Spleen (tissue), 11 donors: Measurements from ENCODE around the gene SBK2. TPM values are rescaled to one million over a fixed set of nuclear protein-coding genes. Genes with fewer than 3 reads are reported as not detected.

Experiments
- DNase-seq: peaks from one replicate; pipeline ENCODE4 v3.0.0-alpha.2; 2020
- H3K27ac ChIP-seq, 8 donors: fragments of 200-600 bp; sonication (generic) in 7 of 8; 1 replicate in 4 of 8; 2 replicates in 4 of 8; pipeline versions ENCODE4 v1.5.0 to v1.8.0; 2016 to 2021; ENCODE audit warnings: inconsistent platforms in 4 of 8, mild to moderate bottlenecking in 4 of 8, moderate library complexity in 1 of 8
- H3K27me3 ChIP-seq, 7 donors: fragments of 200-600 bp; sonication (generic) in 6 of 7; replicated peaks in 1 of 7; 1 replicate in 4 of 7; 2 replicates in 3 of 7; pipeline versions ENCODE4 v1.5.0 to v1.8.0; 2016 to 2021; ENCODE audit warnings: inconsistent platforms in 3 of 7, mild to moderate bottlenecking in 1 of 7
- H3K36me3 ChIP-seq, 6 donors: fragments of 200-600 bp; sonication (generic) in 5 of 6; 1 replicate in 4 of 6; 2 replicates in 2 of 6; pipeline versions ENCODE4 v1.5.0 to v1.8.0; 2016 to 2021; ENCODE audit warnings: inconsistent platforms in 2 of 6
- H3K4me1 ChIP-seq, 6 donors: fragments of 200-600 bp; sonication (generic) in 5 of 6; 1 replicate in 3 of 6; 2 replicates in 3 of 6; pipeline versions ENCODE4 v1.5.0 to v1.8.0; 2016 to 2021; ENCODE audit warnings: inconsistent platforms in 3 of 6
- H3K4me3 ChIP-seq, 8 donors: fragments of 200-600 bp; sonication (generic) in 7 of 8; 1 replicate in 4 of 8; 2 replicates in 4 of 8; pipeline versions ENCODE4 v1.5.0 to v1.8.0; 2016 to 2021; ENCODE audit warnings: inconsistent platforms in 4 of 8, mild to moderate bottlenecking in 4 of 8, moderate library complexity in 2 of 8
- H3K9me3 ChIP-seq, 8 donors: fragments of 200-600 bp; sonication (generic) in 7 of 8; 1 replicate in 4 of 8; 2 replicates in 4 of 8; pipeline versions ENCODE4 v1.5.0 to v1.8.0; 2016 to 2021; ENCODE audit warnings: inconsistent platforms in 4 of 8
- CTCF ChIP-seq, 11 experiments: fragments of 200-600 bp in 7 of 11; fragments of 450-650 bp in 4 of 11; sonication (generic) in 4 of 11; IDR thresholded peaks in 8 of 11; conservative IDR thresholded peaks in 3 of 11; 1 replicate in 7 of 11; 2 replicates in 4 of 11; pipeline versions ENCODE4 v1.4.0 to v1.8.0; 2016 to 2021; ENCODE audit warnings: antibody characterized with exemption in 11 of 11, inconsistent platforms in 4 of 11, mild to moderate bottlenecking in 1 of 11
- POLR2A ChIP-seq, 3 donors: fragments of 450-650 bp; IDR thresholded peaks; one replicate each; pipeline ENCODE4 v1.5.1; 2017; ENCODE audit warnings: antibody characterized with exemption in 3 of 3, mild to moderate bottlenecking in 1 of 3
- POLR2AphosphoS5 ChIP-seq, 3 donors: sonication (generic); formaldehyde crosslinking; IDR thresholded peaks; one replicate each; pipeline ENCODE4 v1.5.1; 2017; ENCODE audit warnings: antibody characterized with exemption in 3 of 3
- WGBS, 5 donors: extraction: QIAGEN DNeasy Blood & Tissue Kit in 3 of 5; methylation state at CpG; one replicate each; pipeline versions ENCODE4 v1.1.5 to v1.1.7; 2013 to 2018; 5-methylcytosine and 5-hydroxymethylcytosine counted together
- intact Hi-C: fragments of 100-400 bp; cut with DNase I; formaldehyde crosslinking; loops from one replicate; pipeline ENCODE4 v1.15.0; 2023; ENCODE audit warnings: low total_unique reads
- polyA plus RNA-seq, 3 donors: library from polyadenylated mRNA; stranded (reverse); fragments of 200-250 nt; gene quantifications; one replicate each; pipeline ENCODE4 v1.2.1, GENCODE V29; 2013
- total RNA-seq, 7 donors: library from RNA; depleted of rRNA in 3 of 7; stranded (reverse); fragments of >200 nt in 3 of 7; fragmentation: NEBNext Ultra II Directional in 4 of 7; extraction: Animal tissue kit (Norgen Biotek cat#: 25700) in 4 of 7; gene quantifications; one replicate each; pipeline versions ENCODE4 v1.1.0 to v1.2.1, GENCODE V29; 2016 to 2021
- donor health status: healthy with polysubstance abuse.
- donor health status: DM: no; HTN: no; CAD: no; lungs with moderate emphysema.
- donor health status: DM: no; HTN: no; CAD: no.
- donor health status: Bipolar disorder and iron deficiency.
- donor health status: healthy.
- donor health status: DM: no; HTN: no; CAD: no.
- donor health status: DM: yes; HTN: yes; CAD: no.

The SBK2 gene
- total and polyA plus RNA-seq, 10 donors, result not detected

- Histone ChIP-seq H3K36me3 (no peaks in the 10 kb centered on the region), H3K4me1 (peaks cover 0 to 7% (median 0%) of the 10 kb centered on the region in 6 donors), H3K9me3 (no peaks in the 10 kb centered on the region), H3K4me3 (no peak overlapping the region), H3K27ac (no peak overlapping the region), H3K27me3 (peaks cover 0 to 70% (median 9%) of the 10 kb centered on the region in 7 donors)
- intact Hi-C loops, result no loop called here
- 66 to 77% (median 69%) methylated on average over 11 of the region's 11 CpGs for WGBS, 5 donors
- TF ChIP-seq POLR2AphosphoS5 (IDR thresholded peaks at IDR 0.05) (no peak), CTCF (IDR thresholded peaks at IDR 0.05 in 8 of 11, conservative IDR thresholded peaks at IDR 0.05 in 3 of 11) (no peak), POLR2A (IDR thresholded peaks at IDR 0.05) (no peak)
- DNase-seq, result no peak
These were observed 9.1 kb upstream of the SBK2 start for GRCh38 chr19:55546011-55546410.

GRCh38 chr19:55545443-55545842, 8.5 kb upstream of the SBK2 start, which contains the start of gene SBK3:
TSS of gene SBK3 (minus strand) at chr19:55545543. CDS start at chr19:55545543, 0 bp downstream.
- H3K36me3 ChIP-seq, result no peaks in the 10 kb centered on the region
- H3K27ac ChIP-seq, result no peak within 1 kb of the TSS
- intact Hi-C loops, result no loop called here
- H3K9me3 ChIP-seq, result no peaks in the 10 kb centered on the region
- peaks cover 0 to 7% (median 0%) of the 10 kb centered on the region in 6 donors for H3K4me1 ChIP-seq
- H3K4me3 ChIP-seq, result no peak within 1 kb of the TSS
- no peak for DNase-seq
- peaks cover 0 to 73% (median 9%) of the 10 kb centered on the region in 7 donors for H3K27me3 ChIP-seq
- TF ChIP-seq POLR2A (IDR thresholded peaks at IDR 0.05) (no peak), CTCF (IDR thresholded peaks at IDR 0.05 in 8 of 11, conservative IDR thresholded peaks at IDR 0.05 in 3 of 11) (no peak), POLR2AphosphoS5 (IDR thresholded peaks at IDR 0.05) (no peak)
- WGBS, 5 donors, result 85 to 94% (median 89%) methylated on average over 10 of the region's 10 CpGs

GRCh38 chr19:55544776-55545439, 8.0 kb upstream of the SBK2 start:
- Histone ChIP-seq H3K27me3 (peaks cover 0 to 72% (median 9%) of the 10 kb centered on the region in 7 donors), H3K9me3 (no peaks in the 10 kb centered on the region), H3K4me1 (peaks cover 0 to 7% (median 0%) of the 10 kb centered on the region in 6 donors), H3K36me3 (no peaks in the 10 kb centered on the region), H3K27ac (no peak overlapping the region), H3K4me3 (no peak overlapping the region)
- intact Hi-C loops, result no loop called here
- no peak for DNase-seq
- no peak for TF ChIP-seq CTCF (IDR thresholded peaks at IDR 0.05 in 8 of 11, conservative IDR thresholded peaks at IDR 0.05 in 3 of 11)
- no peak for TF ChIP-seq POLR2A (IDR thresholded peaks at IDR 0.05)
- no peak for TF ChIP-seq POLR2AphosphoS5 (IDR thresholded peaks at IDR 0.05)
- WGBS, 5 donors, result 68 to 80% (median 71%) methylated on average over 7 to 23 of the region's 23 CpGs

GRCh38 chr19:55544014-55544413, 7.1 kb upstream of the SBK2 start:
- WGBS, 5 donors, result 80 to 89% (median 87%) methylated on average over 9 to 15 of the region's 15 CpGs
- intact Hi-C loops, result no loop called here
- H3K27me3 ChIP-seq, result peaks cover 0 to 65% (median 9%) of the 10 kb centered on the region in 7 donors
- DNase-seq, result no peak
- no peak overlapping the region for H3K4me3 ChIP-seq
- H3K27ac ChIP-seq, result no peak overlapping the region
- no peaks in the 10 kb centered on the region for H3K36me3 ChIP-seq
- TF ChIP-seq POLR2AphosphoS5 (IDR thresholded peaks at IDR 0.05), result no peak
- no peak for TF ChIP-seq CTCF (IDR thresholded peaks at IDR 0.05 in 8 of 11, conservative IDR thresholded peaks at IDR 0.05 in 3 of 11)
- TF ChIP-seq POLR2A (IDR thresholded peaks at IDR 0.05), result no peak
- H3K9me3 ChIP-seq, result no peaks in the 10 kb centered on the region
- peaks cover 0 to 7% (median 0%) of the 10 kb centered on the region in 6 donors for H3K4me1 ChIP-seq
